Measurements from ENCODE around the gene CAT.

Gene CAT

GRCh38 chr11:34495239-34495723 lies 56.5 kb downstream of the CAT start:
- Histone ChIP-seq H3K36me3 (ENCODE audit: control insufficient read depth, insufficient read depth, low read length) (no peaks in the 10 kb centered on the region), H3K27ac (ENCODE audit: low read depth, low read length, severe bottlenecking) (no peak overlapping the region), H3K9me3 (ENCODE audit: control insufficient read depth, low read length) (no peaks in the 10 kb centered on the region), H3K4me3 (ENCODE audit: extremely low read depth, insufficient read depth, low read length, poor library complexity, severe bottlenecking) (no peak overlapping the region), H3K4me1 (ENCODE audit: control insufficient read depth, insufficient read depth, low read length, poor library complexity, severe bottlenecking) (peaks cover 6% of the 10 kb centered on the region)
- 94 to 98% methylated on average over 4 to 6 of the region's 12 CpGs for WGBS, 2 experiments (ENCODE audit: insufficient coverage in 2 of 2)

DNA sequence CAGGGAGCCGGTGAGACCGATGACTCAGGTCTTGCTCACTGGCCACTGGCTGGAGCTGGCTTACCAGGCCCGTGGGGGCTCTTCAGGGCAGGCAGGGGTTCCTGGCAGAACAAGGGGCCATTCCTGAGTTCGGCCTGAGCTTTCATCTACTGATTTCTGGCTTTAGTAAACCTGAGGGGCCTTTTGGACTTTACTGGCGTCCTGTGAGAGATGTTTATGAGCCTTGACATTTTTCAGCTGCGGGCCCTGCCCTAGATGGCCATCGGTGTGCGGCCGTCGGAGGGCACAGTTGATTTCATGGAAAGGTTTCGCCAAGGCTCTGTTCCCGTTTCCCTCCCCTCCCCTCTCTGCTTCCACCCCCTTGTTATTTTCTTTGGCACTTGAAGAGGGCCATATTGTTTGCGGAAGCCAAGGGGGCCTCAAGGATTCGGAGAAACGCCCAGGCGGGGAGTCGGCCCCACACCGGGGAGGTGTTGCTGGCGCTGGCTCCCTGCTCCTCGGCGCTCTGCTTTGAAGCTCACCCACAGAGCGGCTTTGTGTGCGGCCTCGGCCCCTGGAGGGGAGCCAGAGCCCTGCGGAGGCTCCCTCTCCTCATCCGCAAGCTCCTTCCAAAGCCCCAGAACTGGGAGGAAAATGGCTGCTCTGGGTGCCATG lies 57.1 kb downstream of the CAT start:
- H3K4me1 ChIP-seq (ENCODE audit: control insufficient read depth, insufficient read depth, low read length, poor library complexity, severe bottlenecking), result peaks cover 6% of the 10 kb centered on the region
- no peaks in the 10 kb centered on the region for H3K9me3 ChIP-seq (ENCODE audit: control insufficient read depth, low read length)
- H3K4me3 ChIP-seq (ENCODE audit: extremely low read depth, insufficient read depth, low read length, poor library complexity, severe bottlenecking), result no peak overlapping the region
- WGBS, 2 experiments (ENCODE audit: insufficient coverage in 2 of 2), result 90 to 91% methylated on average over 22 to 24 of the region's 26 CpGs
- no peak overlapping the region for H3K27ac ChIP-seq (ENCODE audit: low read depth, low read length, severe bottlenecking)
- H3K36me3 ChIP-seq (ENCODE audit: control insufficient read depth, insufficient read depth, low read length), result no peaks in the 10 kb centered on the region

GRCh38 chr11:34499719-34500500 lies 61.2 kb downstream of the CAT start:
- peaks cover 6% of the 10 kb centered on the region for H3K4me1 ChIP-seq (ENCODE audit: control insufficient read depth, insufficient read depth, low read length, poor library complexity, severe bottlenecking)
- 92 to 100% methylated on average over 3 of the region's 3 CpGs for WGBS, 2 experiments (ENCODE audit: insufficient coverage in 2 of 2)
- H3K36me3 ChIP-seq (ENCODE audit: control insufficient read depth, insufficient read depth, low read length), result no peaks in the 10 kb centered on the region
- no peaks in the 10 kb centered on the region for H3K9me3 ChIP-seq (ENCODE audit: control insufficient read depth, low read length)
- H3K27ac ChIP-seq (ENCODE audit: low read depth, low read length, severe bottlenecking), result no peak overlapping the region
- no peak overlapping the region for H3K4me3 ChIP-seq (ENCODE audit: extremely low read depth, insufficient read depth, low read length, poor library complexity, severe bottlenecking)

DNA sequence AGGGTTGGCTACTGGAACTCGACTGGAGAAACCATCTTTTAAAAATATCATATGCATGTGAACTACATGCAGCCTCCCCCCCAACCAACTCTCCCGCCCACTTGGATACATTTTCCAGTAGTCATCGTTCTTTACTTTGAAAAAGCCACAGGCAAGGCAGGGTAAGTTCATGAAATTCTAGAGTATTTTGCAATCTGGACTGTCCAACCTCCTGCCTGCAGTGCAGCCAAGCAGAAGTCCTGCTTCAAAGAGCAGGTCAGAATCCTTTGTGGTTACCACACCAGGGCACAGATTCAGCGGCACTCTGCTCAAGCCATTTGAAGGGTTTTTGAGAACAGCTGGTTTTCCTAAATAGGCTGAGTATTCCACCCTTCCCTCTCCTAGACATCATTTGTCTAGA lies 62.8 kb downstream of the CAT start:
- H3K9me3 ChIP-seq (ENCODE audit: control insufficient read depth, low read length), result no peaks in the 10 kb centered on the region
- H3K4me3 ChIP-seq (ENCODE audit: extremely low read depth, insufficient read depth, low read length, poor library complexity, severe bottlenecking), result no peak overlapping the region
- no peaks in the 10 kb centered on the region for H3K4me1 ChIP-seq (ENCODE audit: control insufficient read depth, insufficient read depth, low read length, poor library complexity, severe bottlenecking)
- WGBS, 2 experiments (ENCODE audit: insufficient coverage in 2 of 2), result 89 to 100% methylated on average over 1 of the region's 4 CpGs
- H3K36me3 ChIP-seq (ENCODE audit: control insufficient read depth, insufficient read depth, low read length), result no peaks in the 10 kb centered on the region
- H3K27ac ChIP-seq (ENCODE audit: low read depth, low read length, severe bottlenecking), result no peak overlapping the region

GRCh38 chr11:34501949-34502348 lies 63.2 kb downstream of the CAT start:
- 100% methylated on average over 1 of the region's 2 CpGs; no CpG with 5 or more reads in 1 of the 2 experiments for WGBS, 2 experiments (ENCODE audit: insufficient coverage in 2 of 2)
- Histone ChIP-seq H3K4me3 (ENCODE audit: extremely low read depth, insufficient read depth, low read length, poor library complexity, severe bottlenecking) (no peak overlapping the region), H3K27ac (ENCODE audit: low read depth, low read length, severe bottlenecking) (no peak overlapping the region), H3K4me1 (ENCODE audit: control insufficient read depth, insufficient read depth, low read length, poor library complexity, severe bottlenecking) (no peaks in the 10 kb centered on the region), H3K9me3 (ENCODE audit: control insufficient read depth, low read length) (no peaks in the 10 kb centered on the region), H3K36me3 (ENCODE audit: control insufficient read depth, insufficient read depth, low read length) (no peaks in the 10 kb centered on the region)

DNA sequence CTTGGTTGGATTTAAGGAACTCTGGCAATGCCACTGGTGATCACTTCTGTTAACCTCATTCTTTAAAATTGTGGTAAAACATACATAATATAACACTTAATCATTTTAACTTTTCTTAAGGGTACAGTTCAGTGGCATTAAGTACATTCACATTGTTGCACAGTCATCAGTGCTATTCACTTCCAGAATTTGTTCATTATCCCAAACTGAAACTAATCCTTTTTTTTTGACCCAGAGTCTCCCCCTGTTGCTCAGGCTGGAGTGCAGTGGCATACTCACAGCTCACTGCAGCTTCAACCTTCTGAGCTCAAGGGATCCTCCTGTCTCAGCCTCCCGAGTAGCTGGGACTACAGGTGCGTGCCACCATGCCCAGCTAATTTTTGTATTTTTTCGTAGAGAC lies 64.2 kb downstream of the CAT start:
- H3K36me3 ChIP-seq (ENCODE audit: control insufficient read depth, insufficient read depth, low read length), result no peaks in the 10 kb centered on the region
- no peaks in the 10 kb centered on the region for H3K4me1 ChIP-seq (ENCODE audit: control insufficient read depth, insufficient read depth, low read length, poor library complexity, severe bottlenecking)
- H3K27ac ChIP-seq (ENCODE audit: low read depth, low read length, severe bottlenecking), result no peak overlapping the region
- no peaks in the 10 kb centered on the region for H3K9me3 ChIP-seq (ENCODE audit: control insufficient read depth, low read length)
- WGBS, 2 experiments (ENCODE audit: insufficient coverage in 2 of 2), result 77 to 87% methylated on average over 3 of the region's 3 CpGs
- no peak overlapping the region for H3K4me3 ChIP-seq (ENCODE audit: extremely low read depth, insufficient read depth, low read length, poor library complexity, severe bottlenecking)

- WGBS, 2 experiments (ENCODE audit: insufficient coverage in 2 of 2), result 80 to 96% methylated on average over 2 to 3 of the region's 5 CpGs
- Histone ChIP-seq H3K4me1 (ENCODE audit: control insufficient read depth, insufficient read depth, low read length, poor library complexity, severe bottlenecking) (no peaks in the 10 kb centered on the region), H3K4me3 (ENCODE audit: extremely low read depth, insufficient read depth, low read length, poor library complexity, severe bottlenecking) (no peak overlapping the region), H3K27ac (ENCODE audit: low read depth, low read length, severe bottlenecking) (no peak overlapping the region), H3K36me3 (ENCODE audit: control insufficient read depth, insufficient read depth, low read length) (no peaks in the 10 kb centered on the region), H3K9me3 (ENCODE audit: control insufficient read depth, low read length) (no peaks in the 10 kb centered on the region)
These were observed 67.1 kb downstream of the CAT start for GRCh38 chr11:34505874-34506273.

GRCh38 chr11:34507156-34507555 lies 68.4 kb downstream of the CAT start:
- H3K36me3 ChIP-seq (ENCODE audit: control insufficient read depth, insufficient read depth, low read length), result no peaks in the 10 kb centered on the region
- no peak overlapping the region for H3K4me3 ChIP-seq (ENCODE audit: extremely low read depth, insufficient read depth, low read length, poor library complexity, severe bottlenecking)
- H3K9me3 ChIP-seq (ENCODE audit: control insufficient read depth, low read length), result no peaks in the 10 kb centered on the region
- H3K27ac ChIP-seq (ENCODE audit: low read depth, low read length, severe bottlenecking), result no peak overlapping the region
- WGBS, 2 experiments (ENCODE audit: insufficient coverage in 2 of 2), result 70 to 92% methylated on average over 2 to 4 of the region's 6 CpGs
- no peaks in the 10 kb centered on the region for H3K4me1 ChIP-seq (ENCODE audit: control insufficient read depth, insufficient read depth, low read length, poor library complexity, severe bottlenecking)

DNA sequence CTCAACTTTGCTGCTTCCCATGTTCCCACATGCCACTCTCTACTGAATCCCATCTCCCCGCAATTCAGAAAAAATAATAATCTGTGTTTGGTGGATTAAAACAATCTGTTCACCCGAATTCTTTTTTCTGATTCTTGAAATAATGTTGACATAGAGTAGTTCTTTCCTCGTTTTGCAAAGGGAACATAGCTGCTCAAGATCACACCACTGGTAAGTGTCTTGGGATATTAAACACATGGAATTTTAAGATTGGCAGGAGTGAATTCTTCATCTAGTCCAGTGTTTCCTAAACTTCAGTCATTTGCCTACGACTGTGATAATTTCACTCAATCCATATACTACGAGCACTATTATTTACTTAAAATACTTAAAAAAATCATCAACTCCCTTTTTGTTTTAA lies 68.9 kb downstream of the CAT start:
- H3K36me3 ChIP-seq (ENCODE audit: control insufficient read depth, insufficient read depth, low read length), result no peaks in the 10 kb centered on the region
- no peaks in the 10 kb centered on the region for H3K9me3 ChIP-seq (ENCODE audit: control insufficient read depth, low read length)
- no peak overlapping the region for H3K4me3 ChIP-seq (ENCODE audit: extremely low read depth, insufficient read depth, low read length, poor library complexity, severe bottlenecking)
- H3K4me1 ChIP-seq (ENCODE audit: control insufficient read depth, insufficient read depth, low read length, poor library complexity, severe bottlenecking), result no peaks in the 10 kb centered on the region
- 100% methylated on average over 2 of the region's 5 CpGs; no CpG with 5 or more reads in 1 of the 2 experiments for WGBS, 2 experiments (ENCODE audit: insufficient coverage in 2 of 2)
- no peak overlapping the region for H3K27ac ChIP-seq (ENCODE audit: low read depth, low read length, severe bottlenecking)

DNA sequence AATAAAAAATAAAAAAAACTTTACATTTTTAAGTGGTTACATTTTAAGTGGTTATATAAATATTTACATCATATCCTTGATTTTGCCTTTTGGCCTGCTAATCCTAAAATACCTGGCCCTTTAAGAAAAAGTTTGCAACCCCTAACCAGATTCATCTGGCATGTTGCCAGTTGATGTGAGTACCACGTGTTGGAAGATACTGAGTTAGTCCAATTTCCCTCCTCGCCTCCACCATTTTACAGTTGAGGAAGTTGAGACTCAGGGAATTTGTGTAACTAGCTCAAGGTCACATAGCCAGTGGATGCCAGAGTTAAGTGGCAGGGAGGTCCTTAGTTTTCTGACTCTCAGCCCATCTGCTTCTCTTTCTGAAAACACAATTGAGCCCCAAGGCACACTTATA lies 69.8 kb downstream of the CAT start:
- Histone ChIP-seq H3K36me3 (ENCODE audit: control insufficient read depth, insufficient read depth, low read length) (no peaks in the 10 kb centered on the region), H3K4me1 (ENCODE audit: control insufficient read depth, insufficient read depth, low read length, poor library complexity, severe bottlenecking) (no peaks in the 10 kb centered on the region), H3K9me3 (ENCODE audit: control insufficient read depth, low read length) (no peaks in the 10 kb centered on the region), H3K4me3 (ENCODE audit: extremely low read depth, insufficient read depth, low read length, poor library complexity, severe bottlenecking) (no peak overlapping the region), H3K27ac (ENCODE audit: low read depth, low read length, severe bottlenecking) (no peak overlapping the region)
- WGBS, 2 experiments (ENCODE audit: insufficient coverage in 2 of 2), result no CpG with 5 or more reads among the region's 2 CpGs

DNA sequence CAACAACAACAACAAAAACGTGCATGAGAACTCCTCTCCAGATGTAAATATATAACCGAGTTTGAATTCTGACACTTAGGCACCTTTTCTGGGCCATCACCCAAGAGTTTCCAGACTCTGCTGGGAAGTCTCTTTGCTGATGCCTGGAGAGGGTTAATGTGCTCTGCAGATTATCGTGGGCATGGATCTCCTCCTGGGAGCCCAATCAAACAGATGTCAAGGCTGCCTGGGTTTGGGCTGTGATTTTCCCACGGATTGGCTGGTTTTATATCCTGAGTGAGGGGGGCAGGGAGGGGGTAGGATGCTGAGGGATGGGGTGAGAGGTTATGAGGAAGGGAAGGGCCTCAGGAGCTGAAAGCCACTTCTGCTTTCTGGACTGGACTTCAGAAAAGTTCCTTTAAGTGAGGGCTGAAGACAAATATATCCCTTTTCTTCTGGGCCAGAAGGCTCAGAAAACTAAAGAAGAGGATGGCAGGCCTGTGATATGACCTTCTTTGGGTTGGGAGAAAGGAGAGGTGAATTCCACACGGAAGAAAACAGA lies 70.7 kb downstream of the CAT start:
- WGBS, 2 experiments (ENCODE audit: insufficient coverage in 2 of 2), result 74 to 76% methylated on average over 4 of the region's 5 CpGs
- Histone ChIP-seq H3K4me1 (ENCODE audit: control insufficient read depth, insufficient read depth, low read length, poor library complexity, severe bottlenecking) (no peaks in the 10 kb centered on the region), H3K9me3 (ENCODE audit: control insufficient read depth, low read length) (no peaks in the 10 kb centered on the region), H3K27ac (ENCODE audit: low read depth, low read length, severe bottlenecking) (no peak overlapping the region), H3K36me3 (ENCODE audit: control insufficient read depth, insufficient read depth, low read length) (no peaks in the 10 kb centered on the region), H3K4me3 (ENCODE audit: extremely low read depth, insufficient read depth, low read length, poor library complexity, severe bottlenecking) (no peak overlapping the region)

All from mesodermal cell (in vitro differentiated cells).